Measurements from ENCODE around the gene TFEB. TPM values are rescaled to one million over a fixed set of nuclear protein-coding genes. Genes with fewer than 3 reads are reported as not detected.

TFEB gene
- total RNA-seq, 1 experiment from 2014 or later: 1.8 TPM

DNA sequence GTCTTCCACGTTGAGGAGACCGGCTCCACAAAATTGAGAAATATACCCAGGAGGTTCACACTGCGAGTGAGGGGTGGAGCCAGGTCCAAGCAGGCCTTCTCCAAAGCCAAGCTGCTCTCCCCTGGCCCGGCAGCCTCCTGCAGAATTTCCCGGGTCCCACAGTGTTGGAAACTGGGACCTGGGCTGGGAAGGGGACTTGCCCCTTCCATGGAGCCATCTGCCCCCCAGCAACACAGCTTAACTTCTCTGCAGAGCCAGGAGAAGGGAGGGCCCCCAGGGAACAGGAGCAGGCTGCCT, 61.8 kb downstream of the TFEB start:
- TF ChIP-seq CTCF (conservative IDR thresholded peaks at IDR 0.05; ENCODE audit: low read depth, low read length): no peak
- no peak for TF ChIP-seq EZH2 (IDR thresholded peaks at IDR 0.05; ENCODE audit: borderline replicate concordance, low read depth, low read length, poor library complexity, severe bottlenecking)
- DNase-seq (ENCODE audit: low spot score): no peak
- no peaks in the 10 kb centered on the region for H3K27me3 ChIP-seq (replicated peaks; ENCODE audit: insufficient read depth, low read depth, low read length, poor library complexity)
- intact Hi-C loops (cut with micrococcal nuclease; ENCODE audit: unreplicated experiment): no loop called here
- no peaks in the 10 kb centered on the region for H3K36me3 ChIP-seq (ENCODE audit: insufficient read depth, low read length, poor library complexity, severe bottlenecking)
- no peaks in the 10 kb centered on the region for H3K9me3 ChIP-seq (ENCODE audit: low read depth, low read length, poor library complexity, severe bottlenecking)
- peaks cover 15% of the 10 kb centered on the region for H3K4me1 ChIP-seq (ENCODE audit: insufficient read depth, low read length, poor library complexity, severe bottlenecking)
- no peak overlapping the region for H3K4me3 ChIP-seq (ENCODE audit: low read depth, low read length, poor library complexity, severe bottlenecking)
- ChIA-PET CTCF (no interaction called here), POLR2A (ENCODE audit: low non-redundant PET) (no interaction called here)
- no peak overlapping the region for H3K27ac ChIP-seq (ENCODE audit: low read depth, low read length, poor library complexity, severe bottlenecking)
- BruUV-seq (replicated peaks): no TSS peak

GRCh38 chr6:41672816-41673703, 62.3 kb downstream of the TFEB start:
- peaks cover 15% of the 10 kb centered on the region for H3K4me1 ChIP-seq (ENCODE audit: insufficient read depth, low read length, poor library complexity, severe bottlenecking)
- H3K36me3 ChIP-seq (ENCODE audit: insufficient read depth, low read length, poor library complexity, severe bottlenecking): no peaks in the 10 kb centered on the region
- ChIA-PET CTCF (no interaction called here), POLR2A (ENCODE audit: low non-redundant PET) (no interaction called here)
- no TSS peak for BruUV-seq (replicated peaks)
- intact Hi-C loops (cut with micrococcal nuclease; ENCODE audit: unreplicated experiment): no loop called here
- H3K4me3 ChIP-seq (ENCODE audit: low read depth, low read length, poor library complexity, severe bottlenecking): no peak overlapping the region
- H3K9me3 ChIP-seq (ENCODE audit: low read depth, low read length, poor library complexity, severe bottlenecking): no peaks in the 10 kb centered on the region
- no peak for DNase-seq (ENCODE audit: low spot score)
- no peaks in the 10 kb centered on the region for H3K27me3 ChIP-seq (replicated peaks; ENCODE audit: insufficient read depth, low read depth, low read length, poor library complexity)
- H3K27ac ChIP-seq (ENCODE audit: low read depth, low read length, poor library complexity, severe bottlenecking): no peak overlapping the region
- TF ChIP-seq EZH2 (IDR thresholded peaks at IDR 0.05; ENCODE audit: borderline replicate concordance, low read depth, low read length, poor library complexity, severe bottlenecking): no peak
- no peak for TF ChIP-seq CTCF (conservative IDR thresholded peaks at IDR 0.05; ENCODE audit: low read depth, low read length)

DNA sequence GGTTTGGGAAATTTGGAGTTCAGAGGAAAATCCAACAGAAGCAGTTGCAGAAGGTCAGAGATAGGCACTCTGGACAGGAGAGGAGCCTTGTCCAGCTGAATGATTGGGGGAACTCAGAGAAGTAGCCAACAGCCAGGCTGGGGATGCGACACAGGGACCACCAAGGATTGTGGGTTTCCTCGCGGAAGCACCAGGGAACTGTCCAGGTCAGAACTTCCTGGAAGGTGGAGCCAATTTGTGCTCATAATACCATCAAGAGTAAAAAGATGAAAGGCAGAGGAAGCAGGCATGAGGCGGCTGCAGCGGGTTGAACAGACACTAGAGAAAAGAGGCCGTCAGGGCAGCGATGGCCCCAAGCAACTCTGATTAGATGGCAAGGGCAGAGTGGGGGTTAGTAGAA, 63.4 kb downstream of the TFEB start:
- DNase-seq (ENCODE audit: low spot score): no peak
- CTCF ChIA-PET: no interaction called here
- Histone ChIP-seq H3K36me3 (ENCODE audit: insufficient read depth, low read length, poor library complexity, severe bottlenecking) (no peaks in the 10 kb centered on the region), H3K4me3 (ENCODE audit: low read depth, low read length, poor library complexity, severe bottlenecking) (no peak overlapping the region), H3K9me3 (ENCODE audit: low read depth, low read length, poor library complexity, severe bottlenecking) (no peaks in the 10 kb centered on the region), H3K27me3 (replicated peaks; ENCODE audit: insufficient read depth, low read depth, low read length, poor library complexity) (no peaks in the 10 kb centered on the region), H3K27ac (ENCODE audit: low read depth, low read length, poor library complexity, severe bottlenecking) (no peak overlapping the region), H3K4me1 (ENCODE audit: insufficient read depth, low read length, poor library complexity, severe bottlenecking) (peaks cover 9% of the 10 kb centered on the region)
- POLR2A ChIA-PET (ENCODE audit: low non-redundant PET): no interaction called here
- intact Hi-C loops (cut with micrococcal nuclease; ENCODE audit: unreplicated experiment): no loop called here
- no TSS peak for BruUV-seq (replicated peaks)
- TF ChIP-seq EZH2 (IDR thresholded peaks at IDR 0.05; ENCODE audit: borderline replicate concordance, low read depth, low read length, poor library complexity, severe bottlenecking): no peak
- no peak for TF ChIP-seq CTCF (conservative IDR thresholded peaks at IDR 0.05; ENCODE audit: low read depth, low read length)
